ENCODE measurements around the gene KY. TPM values are rescaled to one million over a fixed set of nuclear protein-coding genes. Genes with fewer than 3 reads are reported as not detected.

KY gene
- polyA plus RNA-seq, 1 donor from 2014 or later, result 1.7 TPM

DNA sequence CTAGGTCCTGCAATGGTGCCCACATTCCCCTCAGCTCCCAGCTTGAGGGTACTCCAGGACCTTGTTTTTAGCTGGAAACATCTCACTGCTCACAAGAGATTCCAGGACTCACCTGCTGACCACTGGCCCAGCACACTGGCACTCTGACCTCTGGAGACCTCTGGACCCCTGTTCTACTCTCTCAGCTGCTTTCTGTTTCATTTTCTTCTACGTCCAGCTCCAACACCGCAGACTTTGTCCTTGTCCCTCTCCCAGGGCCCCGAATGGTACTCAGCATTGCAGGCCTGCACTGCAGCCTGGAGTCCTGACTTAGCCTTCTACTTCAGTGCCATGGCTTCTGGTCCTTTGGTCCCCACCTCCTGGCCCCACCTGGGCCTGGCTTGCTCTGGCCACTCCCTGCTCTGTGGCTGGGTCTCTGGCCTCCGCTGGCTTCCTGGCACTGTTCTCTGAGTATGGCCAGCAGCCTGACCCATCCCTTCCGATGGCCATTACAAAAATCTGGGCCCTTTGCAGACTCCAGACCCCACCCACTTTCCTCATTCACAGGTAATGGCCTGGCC, 27.9 kb downstream of the KY start:
- no peaks in the 10 kb centered on the region for H3K27me3 ChIP-seq (ENCODE audit: insufficient read depth, low read depth, low read length)
- H3K9me3 ChIP-seq (ENCODE audit: low read length), result no peaks in the 10 kb centered on the region
- H4K20me1 ChIP-seq (ENCODE audit: insufficient read depth), result no peaks in the 10 kb centered on the region
- no peaks in the 10 kb centered on the region for H3K36me3 ChIP-seq (ENCODE audit: insufficient read depth, low read length)
- no peak for TF ChIP-seq EP300 (conservative IDR thresholded peaks at IDR 0.05; ENCODE audit: poor library complexity, severe bottlenecking)
- TF ChIP-seq, protein P1, sequence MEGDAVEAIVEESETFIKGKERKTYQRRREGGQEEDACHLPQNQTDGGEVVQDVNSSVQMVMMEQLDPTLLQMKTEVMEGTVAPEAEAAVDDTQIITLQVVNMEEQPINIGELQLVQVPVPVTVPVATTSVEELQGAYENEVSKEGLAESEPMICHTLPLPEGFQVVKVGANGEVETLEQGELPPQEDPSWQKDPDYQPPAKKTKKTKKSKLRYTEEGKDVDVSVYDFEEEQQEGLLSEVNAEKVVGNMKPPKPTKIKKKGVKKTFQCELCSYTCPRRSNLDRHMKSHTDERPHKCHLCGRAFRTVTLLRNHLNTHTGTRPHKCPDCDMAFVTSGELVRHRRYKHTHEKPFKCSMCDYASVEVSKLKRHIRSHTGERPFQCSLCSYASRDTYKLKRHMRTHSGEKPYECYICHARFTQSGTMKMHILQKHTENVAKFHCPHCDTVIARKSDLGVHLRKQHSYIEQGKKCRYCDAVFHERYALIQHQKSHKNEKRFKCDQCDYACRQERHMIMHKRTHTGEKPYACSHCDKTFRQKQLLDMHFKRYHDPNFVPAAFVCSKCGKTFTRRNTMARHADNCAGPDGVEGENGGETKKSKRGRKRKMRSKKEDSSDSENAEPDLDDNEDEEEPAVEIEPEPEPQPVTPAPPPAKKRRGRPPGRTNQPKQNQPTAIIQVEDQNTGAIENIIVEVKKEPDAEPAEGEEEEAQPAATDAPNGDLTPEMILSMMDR (IDR thresholded peaks at IDR 0.05; ENCODE audit: poor library complexity, severe bottlenecking), result no peak
- no peak for TF ChIP-seq RAD21 (conservative IDR thresholded peaks at IDR 0.05)
- TF ChIP-seq POLR2AphosphoS5 (IDR thresholded peaks at IDR 0.05), result no peak
- no peak for TF ChIP-seq TAF1 (IDR thresholded peaks at IDR 0.05; ENCODE audit: low read depth)
- TF ChIP-seq MXI1 (conservative IDR thresholded peaks at IDR 0.05; ENCODE audit: poor library complexity, severe bottlenecking), result no peak
- TF ChIP-seq SMC3 (conservative IDR thresholded peaks at IDR 0.05; ENCODE audit: poor library complexity), result no peak
- TF ChIP-seq, protein P2, sequence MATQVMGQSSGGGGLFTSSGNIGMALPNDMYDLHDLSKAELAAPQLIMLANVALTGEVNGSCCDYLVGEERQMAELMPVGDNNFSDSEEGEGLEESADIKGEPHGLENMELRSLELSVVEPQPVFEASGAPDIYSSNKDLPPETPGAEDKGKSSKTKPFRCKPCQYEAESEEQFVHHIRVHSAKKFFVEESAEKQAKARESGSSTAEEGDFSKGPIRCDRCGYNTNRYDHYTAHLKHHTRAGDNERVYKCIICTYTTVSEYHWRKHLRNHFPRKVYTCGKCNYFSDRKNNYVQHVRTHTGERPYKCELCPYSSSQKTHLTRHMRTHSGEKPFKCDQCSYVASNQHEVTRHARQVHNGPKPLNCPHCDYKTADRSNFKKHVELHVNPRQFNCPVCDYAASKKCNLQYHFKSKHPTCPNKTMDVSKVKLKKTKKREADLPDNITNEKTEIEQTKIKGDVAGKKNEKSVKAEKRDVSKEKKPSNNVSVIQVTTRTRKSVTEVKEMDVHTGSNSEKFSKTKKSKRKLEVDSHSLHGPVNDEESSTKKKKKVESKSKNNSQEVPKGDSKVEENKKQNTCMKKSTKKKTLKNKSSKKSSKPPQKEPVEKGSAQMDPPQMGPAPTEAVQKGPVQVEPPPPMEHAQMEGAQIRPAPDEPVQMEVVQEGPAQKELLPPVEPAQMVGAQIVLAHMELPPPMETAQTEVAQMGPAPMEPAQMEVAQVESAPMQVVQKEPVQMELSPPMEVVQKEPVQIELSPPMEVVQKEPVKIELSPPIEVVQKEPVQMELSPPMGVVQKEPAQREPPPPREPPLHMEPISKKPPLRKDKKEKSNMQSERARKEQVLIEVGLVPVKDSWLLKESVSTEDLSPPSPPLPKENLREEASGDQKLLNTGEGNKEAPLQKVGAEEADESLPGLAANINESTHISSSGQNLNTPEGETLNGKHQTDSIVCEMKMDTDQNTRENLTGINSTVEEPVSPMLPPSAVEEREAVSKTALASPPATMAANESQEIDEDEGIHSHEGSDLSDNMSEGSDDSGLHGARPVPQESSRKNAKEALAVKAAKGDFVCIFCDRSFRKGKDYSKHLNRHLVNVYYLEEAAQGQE (IDR thresholded peaks at IDR 0.05; ENCODE audit: borderline replicate concordance), result no peak
- TF ChIP-seq EZH2 (IDR thresholded peaks at IDR 0.05; ENCODE audit: borderline replicate concordance, insufficient read depth, low read length, poor library complexity, severe bottlenecking), result no peak
- no peak overlapping the region for H3K4me2 ChIP-seq (ENCODE audit: low read length)
- H2AFZ ChIP-seq (ENCODE audit: low read depth, low read length), result no peak overlapping the region
- H3K27ac ChIP-seq (ENCODE audit: low read length), result no peak overlapping the region
- H3K4me3 ChIP-seq (ENCODE audit: low read length), result no peak overlapping the region
- no peak overlapping the region for H3K9ac ChIP-seq (ENCODE audit: low read length)
- no peaks in the 10 kb centered on the region for H3K9me2 ChIP-seq (ENCODE audit: insufficient read depth, low read length)
- no peaks in the 10 kb centered on the region for H3K79me2 ChIP-seq (replicated peaks; ENCODE audit: insufficient read depth, low read length)
- no peaks in the 10 kb centered on the region for H3F3A ChIP-seq (ENCODE audit: insufficient read depth, low read length, poor library complexity, severe bottlenecking)

DNA sequence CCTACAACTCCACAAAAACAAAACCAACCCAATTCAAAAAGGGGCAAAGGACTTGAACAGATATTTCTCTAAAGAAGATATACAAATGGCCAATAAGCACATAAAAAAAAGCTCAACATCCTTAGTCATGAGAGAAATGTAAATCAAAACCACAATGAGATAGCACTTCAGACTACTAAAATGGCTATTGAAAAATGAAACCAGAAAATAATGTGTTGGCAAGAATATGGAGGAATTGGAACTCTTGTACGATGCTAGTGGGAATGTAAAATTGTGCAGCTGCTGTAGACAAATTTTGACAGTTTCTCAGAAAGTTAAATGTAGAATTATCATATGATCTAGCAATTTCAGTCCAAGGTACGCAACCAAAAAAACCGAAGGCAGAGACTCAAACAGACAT, 29.0 kb downstream of the KY start:
- H3K27me3 ChIP-seq (ENCODE audit: insufficient read depth, low read depth, low read length), result no peaks in the 10 kb centered on the region
- no peak overlapping the region for H3K9ac ChIP-seq (ENCODE audit: low read length)
- no peak overlapping the region for H3K27ac ChIP-seq (ENCODE audit: low read length)
- H3K4me3 ChIP-seq (ENCODE audit: low read length), result no peak overlapping the region
- no peaks in the 10 kb centered on the region for H3K9me2 ChIP-seq (ENCODE audit: insufficient read depth, low read length)
- TF ChIP-seq POLR2AphosphoS5 (IDR thresholded peaks at IDR 0.05) (no peak), EP300 (conservative IDR thresholded peaks at IDR 0.05; ENCODE audit: poor library complexity, severe bottlenecking) (no peak), MXI1 (conservative IDR thresholded peaks at IDR 0.05; ENCODE audit: poor library complexity, severe bottlenecking) (no peak)
- no peak overlapping the region for H3K4me2 ChIP-seq (ENCODE audit: low read length)
- no peaks in the 10 kb centered on the region for H3K36me3 ChIP-seq (ENCODE audit: insufficient read depth, low read length)
- no peak overlapping the region for H2AFZ ChIP-seq (ENCODE audit: low read depth, low read length)
- H3F3A ChIP-seq (ENCODE audit: insufficient read depth, low read length, poor library complexity, severe bottlenecking), result no peaks in the 10 kb centered on the region
- no peaks in the 10 kb centered on the region for H3K9me3 ChIP-seq (ENCODE audit: low read length)
- H3K79me2 ChIP-seq (replicated peaks; ENCODE audit: insufficient read depth, low read length), result no peaks in the 10 kb centered on the region
- H4K20me1 ChIP-seq (ENCODE audit: insufficient read depth), result no peaks in the 10 kb centered on the region
